HG02759 (cell line): ENCODE measurements around the gene C3.
"Not testable (repeated sequence)": the region's sequence is repeated elsewhere in the genome, so short reads cannot be mapped to it uniquely, and the experiment has no call there.

ENCODE experiments used
- ATAC-seq: cut with Tn5 transposase; IDR thresholded peaks from one replicate; pipeline ENCODE4 v1.9.1; 2021; ENCODE audit warnings: mild to moderate bottlenecking, moderate library complexity; ENCODE audit not compliant: unreplicated experiment

Gene C3

GRCh38 chr19:6693056-6693471, 27.4 kb downstream of the C3 start:
- no peak for ATAC-seq

- no peak for ATAC-seq
Observed at GRCh38 chr19:6692027-6692426, 28.4 kb downstream of the C3 start.

- ATAC-seq: no peak
Observed at GRCh38 chr19:6691342-6691741, 29.1 kb downstream of the C3 start.

DNA sequence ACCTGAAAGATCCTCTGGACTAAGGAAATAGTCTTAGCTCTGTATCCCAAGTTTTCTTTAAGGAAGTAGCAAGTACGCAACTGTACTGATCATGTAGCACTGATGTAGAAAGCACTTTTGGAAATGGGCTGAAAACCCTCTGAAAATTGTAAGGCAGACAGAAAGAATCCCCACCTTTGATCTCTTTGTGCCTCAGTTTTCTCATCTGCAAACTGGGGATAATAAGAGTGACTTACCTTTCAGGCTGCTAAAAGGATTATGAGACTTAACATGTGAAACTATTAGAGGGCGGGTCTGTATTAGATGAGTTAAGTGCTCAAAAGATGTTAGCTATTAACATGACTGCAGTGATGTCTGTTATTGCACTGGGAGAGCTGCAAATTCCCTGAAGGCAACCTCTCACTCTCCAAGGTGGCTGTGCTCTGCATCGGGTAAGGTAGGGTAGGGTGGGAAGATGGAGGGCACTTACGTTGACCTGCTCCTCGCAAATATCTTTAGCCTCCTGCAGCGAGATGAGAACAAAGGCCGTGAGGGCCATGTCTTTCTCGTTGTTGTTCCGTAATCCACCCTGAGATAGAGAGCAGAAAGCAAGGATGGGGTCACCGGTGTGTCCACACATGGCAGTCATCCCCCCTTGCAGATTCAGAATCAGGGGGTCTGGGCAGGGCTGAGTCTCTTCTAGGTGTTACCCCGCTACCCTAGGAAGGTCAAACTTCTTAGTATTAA, 30.1 kb downstream of the C3 start:
- ATAC-seq: no peak

- ATAC-seq: no peak
Observed at GRCh38 chr19:6687114-6687513, 33.3 kb downstream of the C3 start.

GRCh38 chr19:6686628-6686975, 33.8 kb downstream of the C3 start:
- ATAC-seq: no peak

DNA sequence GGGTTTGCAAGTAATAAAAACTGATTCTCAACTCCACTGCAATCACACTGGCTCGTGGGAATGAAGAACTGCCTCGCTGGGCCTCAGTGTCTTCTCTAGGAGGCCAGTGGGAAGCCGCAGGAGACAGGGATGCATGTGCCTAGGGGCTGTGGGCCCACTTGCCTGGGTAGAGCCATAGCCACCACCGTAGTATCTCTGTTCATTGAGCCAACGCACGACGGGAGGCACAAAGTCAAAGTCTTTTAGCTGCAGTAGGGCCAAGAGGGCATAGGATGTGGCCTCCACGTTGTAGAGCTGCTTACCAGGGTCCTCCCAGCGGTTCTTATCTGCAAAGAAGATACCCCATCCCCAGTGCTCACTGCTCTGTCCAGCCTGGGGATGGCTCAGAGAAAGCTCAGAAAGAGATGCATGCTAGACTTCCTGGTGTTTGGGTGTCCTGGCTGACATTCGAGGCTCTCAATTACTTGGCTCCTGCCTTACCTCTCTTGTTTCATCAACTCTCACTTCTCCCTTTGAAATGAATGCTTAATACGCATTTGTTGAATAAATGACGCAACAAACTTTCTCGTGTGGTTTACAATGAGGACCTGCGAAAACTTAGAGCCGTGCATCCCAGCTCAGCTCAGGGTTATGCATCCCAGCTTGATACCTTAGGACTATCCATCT, 34.4 kb downstream of the C3 start:
- no peak for ATAC-seq

- ATAC-seq: no peak
Observed at GRCh38 chr19:6685482-6685881, 35.0 kb downstream of the C3 start.

- no peak for ATAC-seq
Observed at GRCh38 chr19:6683971-6684370, 36.5 kb downstream of the C3 start.

DNA sequence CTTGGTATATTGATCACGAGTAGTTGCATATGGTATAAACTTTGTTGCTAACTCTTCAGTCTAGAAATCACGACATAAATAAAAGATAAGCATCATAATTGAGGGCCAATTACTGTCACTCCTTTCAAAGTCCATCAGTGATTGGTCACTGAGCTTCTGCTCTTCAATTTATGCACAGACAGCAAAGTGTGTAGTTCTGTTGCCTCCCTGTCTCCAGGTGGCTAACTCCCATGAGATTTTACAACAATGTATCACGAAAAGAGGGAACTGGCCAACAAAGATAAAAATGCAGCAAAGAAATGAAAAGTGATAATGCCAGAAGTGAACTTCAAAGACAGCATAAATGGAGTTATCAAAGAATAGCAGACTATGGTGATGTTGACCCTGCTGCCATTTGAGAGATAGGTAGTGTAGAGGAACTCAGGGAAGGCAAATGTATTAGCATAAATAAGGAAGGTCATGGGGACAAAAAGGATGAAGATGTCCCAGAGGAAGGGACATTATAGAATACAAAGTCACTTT, 37.8 kb downstream of the C3 start:
- no peak for ATAC-seq

- ATAC-seq: no peak
Observed at GRCh38 chr19:6680141-6680540, 40.3 kb downstream of the C3 start.

DNA sequence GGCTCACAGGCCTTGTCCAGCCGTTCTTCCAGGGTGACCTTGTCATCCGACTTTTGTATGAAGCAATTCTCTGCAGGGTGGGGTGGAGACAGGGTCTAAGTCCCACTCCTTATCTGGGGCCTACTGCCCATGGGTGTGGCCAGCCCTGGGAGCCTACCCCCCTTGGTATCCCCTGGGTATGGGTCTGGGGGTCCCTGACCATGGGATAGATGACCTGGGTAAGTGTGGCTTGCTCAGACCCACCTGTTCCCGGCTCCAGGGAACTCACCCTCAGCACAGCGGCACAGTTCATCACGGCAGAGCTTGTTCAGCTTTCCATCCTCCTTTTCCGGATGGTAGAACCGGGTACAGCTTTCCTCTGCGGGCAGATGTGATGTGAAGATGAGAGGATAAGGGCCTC, 41.3 kb downstream of the C3 start:
- ATAC-seq: no peak

DNA sequence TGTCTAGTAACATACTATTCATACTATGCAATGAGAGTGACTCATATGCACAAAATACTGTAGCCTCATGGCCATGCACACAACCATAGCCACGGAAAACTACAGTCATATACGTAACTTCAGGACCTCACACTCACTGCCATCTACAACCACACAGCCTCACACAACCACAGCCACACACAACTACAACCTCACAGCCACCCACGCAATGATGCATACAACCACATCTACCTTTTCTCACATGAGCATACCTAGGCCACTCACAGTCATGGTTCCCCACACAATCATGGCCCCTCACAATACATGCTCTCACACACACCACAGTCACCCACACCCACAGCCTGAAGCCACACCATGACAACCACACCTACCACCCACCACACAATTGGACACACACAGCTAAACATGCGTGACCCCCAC, 41.8 kb downstream of the C3 start:
- no peak for ATAC-seq

DNA sequence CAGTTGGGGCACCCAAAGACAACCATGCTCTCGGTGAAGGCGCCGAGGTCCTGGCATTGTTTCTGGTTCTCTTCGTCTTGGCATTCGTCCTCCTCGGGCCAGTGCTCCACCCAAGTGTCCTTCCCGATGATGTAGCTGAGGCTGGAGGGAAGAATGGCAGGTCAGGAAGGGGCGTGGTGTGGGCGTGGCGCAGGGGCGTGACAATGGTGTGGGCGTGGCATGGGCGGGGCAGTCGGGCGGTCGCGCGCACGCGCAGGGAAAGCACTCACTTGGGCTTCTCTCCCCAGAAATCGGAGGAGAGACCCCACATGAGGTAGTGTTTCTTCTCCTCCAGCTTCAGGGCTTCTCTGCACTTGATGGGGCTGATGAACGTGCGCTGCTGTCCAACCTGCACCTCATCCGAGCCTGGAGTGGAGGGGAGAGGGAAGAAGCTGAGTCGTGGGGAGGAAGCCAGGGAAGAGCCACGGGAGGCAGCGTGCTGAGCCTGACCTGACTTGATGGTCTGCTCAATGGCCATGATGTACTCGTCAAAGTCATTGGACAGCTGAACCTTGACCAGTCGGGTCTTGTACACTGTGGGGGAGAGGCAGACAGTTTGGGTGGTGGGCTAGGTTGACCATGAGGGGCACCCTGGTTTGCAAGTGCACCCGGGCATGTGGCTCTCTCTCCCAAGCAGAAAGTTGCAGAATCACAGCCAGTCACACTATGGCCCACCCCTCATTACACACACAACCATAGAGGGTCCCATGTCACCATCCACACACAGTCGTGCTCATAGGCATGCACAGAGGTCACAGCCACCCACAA, 42.4 kb downstream of the C3 start:
- no peak for ATAC-seq

GRCh38 chr19:6677495-6677882, 43.0 kb downstream of the C3 start:
- no peak for ATAC-seq

DNA sequence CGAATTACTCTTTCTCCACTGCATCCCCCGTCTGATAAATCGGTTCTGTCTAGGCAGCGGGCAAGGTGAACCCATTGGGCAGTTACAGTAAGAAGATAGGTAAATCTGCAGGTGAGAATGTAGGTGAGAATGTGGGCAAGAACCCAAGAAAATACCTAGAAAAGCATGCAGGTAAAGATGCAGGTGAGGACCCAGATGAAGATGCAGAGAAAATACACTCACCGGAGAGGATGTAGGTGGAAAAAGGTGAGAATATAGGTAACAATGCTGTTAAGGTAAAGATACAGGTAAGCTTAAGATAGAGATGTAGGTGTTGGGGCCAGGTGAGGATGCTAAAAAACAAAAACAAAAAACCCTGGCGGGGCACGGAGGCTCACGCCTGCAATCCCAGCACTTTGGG, 44.2 kb downstream of the C3 start:
- no peak for ATAC-seq

GRCh38 chr19:6674868-6675305, 45.6 kb downstream of the C3 start:
- peak; percentile 57 for ATAC-seq

DNA sequence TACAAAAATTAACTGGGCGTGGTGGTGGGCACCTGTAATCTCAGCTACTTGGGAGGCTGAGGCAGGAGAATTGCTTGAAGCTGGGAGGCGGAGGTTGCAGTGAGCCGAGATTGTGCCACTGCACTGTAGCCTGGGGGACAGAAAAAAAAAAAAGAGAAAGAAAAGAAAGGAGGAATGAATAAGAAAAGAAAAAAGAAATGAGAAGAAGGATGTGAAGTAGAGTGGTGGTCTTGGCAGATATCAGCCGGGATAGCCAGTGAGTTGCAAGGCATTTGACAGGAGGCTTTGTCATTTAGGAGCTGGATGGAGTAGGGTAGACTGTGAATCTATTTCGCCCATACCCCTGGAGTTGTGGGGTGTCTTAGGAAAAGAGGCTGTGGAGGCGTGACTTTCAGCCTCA, 46.0 kb downstream of the C3 start:
- not testable (repeated sequence) for ATAC-seq

- ATAC-seq: no peak
Observed at GRCh38 chr19:6672693-6673290, 47.7 kb downstream of the C3 start.

DNA sequence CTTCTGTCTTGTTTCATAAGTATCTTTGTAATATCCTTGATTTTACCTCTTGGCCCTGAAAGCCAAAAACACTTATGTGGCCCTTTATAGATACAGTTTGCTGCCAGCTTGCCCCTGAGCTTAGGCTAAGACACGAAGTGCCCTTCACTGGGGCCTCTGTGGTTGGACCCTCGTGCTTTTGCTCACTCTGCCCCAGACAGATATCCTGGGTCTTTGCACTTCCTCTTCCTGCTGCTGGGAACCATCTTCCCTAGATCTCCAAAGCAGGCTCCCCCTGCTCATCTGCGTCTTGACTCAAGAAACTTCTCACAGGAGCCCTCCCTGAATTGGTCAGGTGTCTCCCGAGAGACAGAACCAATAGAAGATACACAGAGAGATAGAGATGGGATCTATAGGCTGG, 48.5 kb downstream of the C3 start:
- ATAC-seq: no peak

GRCh38 chr19:6668691-6669090, 51.8 kb downstream of the C3 start:
- ATAC-seq: no peak
